Panc1 (cell line): Measurements from ENCODE around the gene PAPSS2. TPM values are rescaled to one million over a fixed set of nuclear protein-coding genes. Genes with fewer than 3 reads are reported as not detected.

Source experiments
- ATAC-seq: fragments of 200-7000 bp; cut with Tn5 transposase; 2 replicates; pipeline ENCODE4 v1.9.1; 2020; ENCODE audit warnings: mild to moderate bottlenecking, moderate library complexity
- BruUV-seq: library from RNA; stranded (reverse); fragments of 400-500 nt; replicated peaks from 2 replicates; lab custom pipeline; 2021; lab: Mats Ljungman, UMichigan
- CTCF ChIA-PET: fragments of 300-600 bp; sonication (Branson Sonifier 250); formaldehyde crosslinking; loops from one replicate; lab custom pipeline; 2022; ENCODE audit warnings: antibody characterized with exemption; lab: Charles Lee
- POLR2A ChIA-PET: fragments of 300-600 bp; sonication (Branson Sonifier 250); formaldehyde crosslinking; loops from one replicate; lab custom pipeline; 2022; ENCODE audit warnings: antibody characterized with exemption; lab: Charles Lee
- DNase-seq: peaks from one replicate; pipeline ENCODE4 v3.0.0-alpha.2; 2010; ENCODE audit warnings: low read depth, low spot score
- H3K27ac ChIP-seq: 2 replicates; pipeline ENCODE4 v1.5.1; 2011; ENCODE audit warnings: mild to moderate bottlenecking, low read length, inconsistent platforms
- H3K27me3 ChIP-seq: fragments of 200-500 bp; sonication (Bioruptor generic); 2 replicates; pipeline ENCODE4 v1.6.0; 2014; ENCODE audit warnings: low read length, inconsistent platforms; ENCODE audit not compliant: control insufficient read depth, insufficient read depth
- H3K36me3 ChIP-seq: fragments of 200-500 bp; sonication (Bioruptor generic); 2 replicates; pipeline ENCODE4 v1.5.1; 2014; ENCODE audit warnings: inconsistent platforms, mild to moderate bottlenecking, low read length, moderate library complexity; ENCODE audit not compliant: control insufficient read depth, insufficient read depth
- H3K4me1 ChIP-seq: 2 replicates; pipeline ENCODE4 v1.5.1; 2011; ENCODE audit warnings: inconsistent platforms, mild to moderate bottlenecking, low read length, moderate library complexity; ENCODE audit not compliant: control insufficient read depth, insufficient read depth
- H3K4me3 ChIP-seq, 2 experiments: 2 replicates each; pipeline ENCODE4 v1.5.1; 2011 to 2012; ENCODE audit warnings: low read depth in 2 of 2, low read length in 2 of 2, mild to moderate bottlenecking in 2 of 2, inconsistent platforms in 1 of 2, moderate library complexity in 1 of 2
- H3K9me3 ChIP-seq: fragments of 200-500 bp; sonication (Bioruptor generic); 2 replicates; pipeline ENCODE4 v1.5.1; 2014; ENCODE audit warnings: low read depth, mild to moderate bottlenecking, inconsistent platforms, low read length, moderate library complexity; ENCODE audit not compliant: control insufficient read depth, insufficient read depth
- POLR2AphosphoS5 ChIP-seq: IDR thresholded peaks from 2 replicates; pipeline ENCODE4 v1.6.1; 2012; ENCODE audit warnings: mild to moderate bottlenecking, low read depth, low read length, moderate library complexity
- SIN3A ChIP-seq: IDR thresholded peaks from 2 replicates; pipeline ENCODE4 v1.6.1; 2012; ENCODE audit warnings: low read depth, mild to moderate bottlenecking, low read length, moderate library complexity, borderline replicate concordance; ENCODE audit not compliant: insufficient read depth
- TCF7L2 ChIP-seq: IDR thresholded peaks from 2 replicates; pipeline ENCODE4 v1.6.1; 2011; ENCODE audit warnings: mild to moderate bottlenecking, low read depth, low read length, inconsistent platforms
- in situ Hi-C: cut with HindIII; loops from 2 replicates; pipeline ENCODE4 v1.10.0; 2016; ENCODE audit warnings: low sequenced_read_pairs, low pct_unique_long_range_greater_than_20kb
- intact Hi-C: fragments of 100-400 bp; cut with micrococcal nuclease; formaldehyde crosslinking; loops from one replicate; pipeline ENCODE4 v1.10.0; 2022; ENCODE audit not compliant: unreplicated experiment
- total RNA-seq: library from RNA; stranded (reverse); gene quantifications from one replicate; pipeline ENCODE4 v1.2.1, GENCODE V29; 2021; ENCODE audit not compliant: unreplicated experiment
- TF ChIP-seq, protein P1 (sequence below), 2 experiments: IDR thresholded peaks; 2 replicates each; pipeline ENCODE4 v1.6.1; 2011 to 2012; ENCODE audit warnings: low read depth in 2 of 2, control low read depth in 1 of 2, low read length in 1 of 2, mild to moderate bottlenecking in 1 of 2, moderate library complexity in 1 of 2; ENCODE audit not compliant: insufficient read depth in 1 of 2
- TF ChIP-seq, protein P2 (sequence below): fragments of 450-650 bp; IDR thresholded peaks from 2 replicates; pipeline ENCODE4 v1.5.1; 2017; ENCODE audit warnings: mild to moderate bottlenecking

PAPSS2 gene
- total RNA-seq, 1 experiment from 2014 or later, result 17.1 TPM

DNA sequence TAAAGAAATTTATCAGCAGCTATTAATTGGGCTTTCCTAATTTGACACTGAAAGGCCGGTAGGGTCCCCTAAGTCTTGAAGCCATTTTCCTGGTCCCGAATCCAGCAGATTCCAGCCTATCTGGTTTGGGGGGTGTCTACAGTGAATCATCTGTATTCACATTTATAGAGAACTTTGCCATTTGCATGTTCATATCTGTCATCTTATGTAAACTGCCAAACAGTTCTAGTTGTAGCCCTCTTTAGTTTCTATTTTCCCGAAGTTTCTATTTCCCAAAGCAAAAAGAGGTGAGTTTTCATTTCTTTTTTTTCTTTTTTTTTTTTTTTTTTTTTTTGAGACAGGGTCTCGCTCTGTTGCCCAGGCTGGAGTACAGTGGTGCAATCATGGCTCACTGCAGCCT is 47.6 kb downstream of the PAPSS2 start:
- Histone ChIP-seq H3K4me1 (no peaks in the 10 kb centered on the region), H3K27me3 (no peaks in the 10 kb centered on the region), H3K27ac (no peak overlapping the region), H3K9me3 (no peaks in the 10 kb centered on the region), H3K36me3 (no peaks in the 10 kb centered on the region), H3K4me3 (no peak overlapping the region)
- DNase-seq (no peak), ATAC-seq (no peak)
- intact Hi-C loops, result no loop called here
- in situ Hi-C loops, result no loop called here
- ChIA-PET POLR2A (no interaction called here), CTCF (no interaction called here)
- TF ChIP-seq SIN3A (no peak), TCF7L2 (no peak), POLR2AphosphoS5 (no peak)
- TF ChIP-seq, protein P1, sequence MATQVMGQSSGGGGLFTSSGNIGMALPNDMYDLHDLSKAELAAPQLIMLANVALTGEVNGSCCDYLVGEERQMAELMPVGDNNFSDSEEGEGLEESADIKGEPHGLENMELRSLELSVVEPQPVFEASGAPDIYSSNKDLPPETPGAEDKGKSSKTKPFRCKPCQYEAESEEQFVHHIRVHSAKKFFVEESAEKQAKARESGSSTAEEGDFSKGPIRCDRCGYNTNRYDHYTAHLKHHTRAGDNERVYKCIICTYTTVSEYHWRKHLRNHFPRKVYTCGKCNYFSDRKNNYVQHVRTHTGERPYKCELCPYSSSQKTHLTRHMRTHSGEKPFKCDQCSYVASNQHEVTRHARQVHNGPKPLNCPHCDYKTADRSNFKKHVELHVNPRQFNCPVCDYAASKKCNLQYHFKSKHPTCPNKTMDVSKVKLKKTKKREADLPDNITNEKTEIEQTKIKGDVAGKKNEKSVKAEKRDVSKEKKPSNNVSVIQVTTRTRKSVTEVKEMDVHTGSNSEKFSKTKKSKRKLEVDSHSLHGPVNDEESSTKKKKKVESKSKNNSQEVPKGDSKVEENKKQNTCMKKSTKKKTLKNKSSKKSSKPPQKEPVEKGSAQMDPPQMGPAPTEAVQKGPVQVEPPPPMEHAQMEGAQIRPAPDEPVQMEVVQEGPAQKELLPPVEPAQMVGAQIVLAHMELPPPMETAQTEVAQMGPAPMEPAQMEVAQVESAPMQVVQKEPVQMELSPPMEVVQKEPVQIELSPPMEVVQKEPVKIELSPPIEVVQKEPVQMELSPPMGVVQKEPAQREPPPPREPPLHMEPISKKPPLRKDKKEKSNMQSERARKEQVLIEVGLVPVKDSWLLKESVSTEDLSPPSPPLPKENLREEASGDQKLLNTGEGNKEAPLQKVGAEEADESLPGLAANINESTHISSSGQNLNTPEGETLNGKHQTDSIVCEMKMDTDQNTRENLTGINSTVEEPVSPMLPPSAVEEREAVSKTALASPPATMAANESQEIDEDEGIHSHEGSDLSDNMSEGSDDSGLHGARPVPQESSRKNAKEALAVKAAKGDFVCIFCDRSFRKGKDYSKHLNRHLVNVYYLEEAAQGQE (IDR thresholded peaks at IDR 0.05; ENCODE audit: insufficient read depth in 1 of 2, low read depth in 2 of 2, low read length in 1 of 2), result no peak
- no TSS peak for BruUV-seq

DNA sequence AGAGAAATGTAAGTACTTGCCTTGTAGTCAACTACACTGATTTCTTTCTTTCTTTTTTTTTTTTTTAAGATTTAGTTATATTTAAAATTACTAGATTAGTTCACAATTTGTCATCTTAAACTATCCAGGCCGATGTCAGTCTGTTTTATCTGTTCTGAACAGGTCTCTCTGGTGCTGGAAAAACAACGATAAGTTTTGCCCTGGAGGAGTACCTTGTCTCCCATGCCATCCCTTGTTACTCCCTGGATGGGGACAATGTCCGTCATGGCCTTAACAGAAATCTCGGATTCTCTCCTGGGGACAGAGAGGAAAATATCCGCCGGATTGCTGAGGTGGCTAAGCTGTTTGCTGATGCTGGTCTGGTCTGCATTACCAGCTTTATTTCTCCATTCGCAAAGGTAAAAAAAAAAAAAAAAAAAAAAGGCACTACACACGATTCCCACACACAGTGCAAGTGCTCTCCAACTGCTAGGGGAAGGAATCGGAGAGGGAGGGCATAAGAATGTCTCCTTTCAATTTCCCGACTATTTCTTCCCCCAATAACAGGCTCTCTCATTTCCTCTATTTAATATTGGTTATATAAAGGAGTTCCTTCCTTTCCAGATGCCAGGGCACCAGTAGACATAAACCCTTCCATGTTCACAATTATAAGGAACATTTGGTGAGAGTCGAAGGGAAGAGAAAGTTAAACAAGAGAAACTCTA is 53.4 kb downstream of the PAPSS2 start:
- POLR2A ChIA-PET, result interaction anchor here (0.6 kb wide), 1 partner anchor 36 kb away, joined by 3 read pairs; no protein-coding TSS in a partner anchor

More for the DNA sequence above, 53.4 kb downstream of the PAPSS2 start:
- Histone ChIP-seq H3K4me3 (no peak overlapping the region), H3K27ac (no peak overlapping the region), H3K27me3 (no peaks in the 10 kb centered on the region), H3K36me3 (no peaks in the 10 kb centered on the region), H3K9me3 (no peaks in the 10 kb centered on the region), H3K4me1 (no peaks in the 10 kb centered on the region)
- intact Hi-C loops (no loop called here), in situ Hi-C loops (no loop called here)
- no peak for TF ChIP-seq TCF7L2
- TF ChIP-seq, protein P2, sequence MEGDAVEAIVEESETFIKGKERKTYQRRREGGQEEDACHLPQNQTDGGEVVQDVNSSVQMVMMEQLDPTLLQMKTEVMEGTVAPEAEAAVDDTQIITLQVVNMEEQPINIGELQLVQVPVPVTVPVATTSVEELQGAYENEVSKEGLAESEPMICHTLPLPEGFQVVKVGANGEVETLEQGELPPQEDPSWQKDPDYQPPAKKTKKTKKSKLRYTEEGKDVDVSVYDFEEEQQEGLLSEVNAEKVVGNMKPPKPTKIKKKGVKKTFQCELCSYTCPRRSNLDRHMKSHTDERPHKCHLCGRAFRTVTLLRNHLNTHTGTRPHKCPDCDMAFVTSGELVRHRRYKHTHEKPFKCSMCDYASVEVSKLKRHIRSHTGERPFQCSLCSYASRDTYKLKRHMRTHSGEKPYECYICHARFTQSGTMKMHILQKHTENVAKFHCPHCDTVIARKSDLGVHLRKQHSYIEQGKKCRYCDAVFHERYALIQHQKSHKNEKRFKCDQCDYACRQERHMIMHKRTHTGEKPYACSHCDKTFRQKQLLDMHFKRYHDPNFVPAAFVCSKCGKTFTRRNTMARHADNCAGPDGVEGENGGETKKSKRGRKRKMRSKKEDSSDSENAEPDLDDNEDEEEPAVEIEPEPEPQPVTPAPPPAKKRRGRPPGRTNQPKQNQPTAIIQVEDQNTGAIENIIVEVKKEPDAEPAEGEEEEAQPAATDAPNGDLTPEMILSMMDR, result no peak
- TF ChIP-seq, protein P1 (IDR thresholded peaks at IDR 0.05; ENCODE audit: insufficient read depth in 1 of 2, low read depth in 2 of 2, low read length in 1 of 2), result no peak
- TF ChIP-seq POLR2AphosphoS5, result no peak
- no peak for TF ChIP-seq SIN3A
- no TSS peak for BruUV-seq
- ATAC-seq (no peak), DNase-seq (no peak)
- CTCF ChIA-PET, result interaction anchor here (0.6 kb wide), 1 partner anchor 334 kb away, joined by 3 read pairs; no protein-coding TSS in a partner anchor
